HG03565 (cell line): ENCODE data around the gene SEPTIN11.
"Not testable (repeated sequence)": the region's sequence is repeated elsewhere in the genome, so short reads cannot be mapped to it uniquely, and the experiment has no call there.

ENCODE experiments used
- ATAC-seq: cut with Tn5 transposase; IDR thresholded peaks from one replicate; pipeline ENCODE4 v1.9.1; 2021; ENCODE audit warnings: mild to moderate bottlenecking, moderate library complexity; ENCODE audit not compliant: unreplicated experiment

SEPTIN11 gene

DNA sequence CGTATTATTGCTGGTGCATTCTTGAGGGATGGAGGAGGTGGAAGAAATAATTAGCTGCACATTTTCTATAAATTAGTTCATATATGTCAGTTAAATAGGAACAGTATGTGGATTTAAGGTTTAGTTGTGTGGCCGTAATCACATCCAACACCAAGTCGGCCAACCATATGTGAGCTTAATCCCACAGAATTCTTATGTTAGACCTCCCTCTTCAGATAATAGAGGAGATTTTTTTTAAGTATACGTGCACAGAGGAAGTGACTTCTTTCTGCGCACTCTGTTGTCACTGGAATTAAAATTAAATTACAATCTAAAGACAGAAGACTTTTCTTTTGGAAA is 2.1 kb downstream of the SEPTIN11 start:
- ATAC-seq: no peak

DNA sequence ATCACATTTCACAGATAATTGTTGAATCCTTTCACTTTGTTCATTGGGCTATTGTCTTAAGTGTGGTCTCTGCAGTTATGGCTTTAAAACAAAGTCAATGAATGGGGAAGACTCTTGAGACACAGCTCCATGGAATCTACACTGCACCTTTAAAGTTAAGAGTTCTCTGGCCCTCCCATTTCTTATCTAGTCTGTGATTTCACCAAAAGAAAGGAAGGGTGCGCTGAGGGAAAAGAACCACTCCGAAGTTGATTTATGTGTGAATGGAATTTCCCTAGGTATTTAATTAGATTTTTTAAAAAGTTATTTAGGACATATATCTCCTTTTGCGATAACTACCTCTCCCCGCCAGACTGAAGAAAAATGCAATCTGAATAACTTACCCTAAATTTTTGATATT is 2.5 kb downstream of the SEPTIN11 start:
- ATAC-seq: no peak

DNA sequence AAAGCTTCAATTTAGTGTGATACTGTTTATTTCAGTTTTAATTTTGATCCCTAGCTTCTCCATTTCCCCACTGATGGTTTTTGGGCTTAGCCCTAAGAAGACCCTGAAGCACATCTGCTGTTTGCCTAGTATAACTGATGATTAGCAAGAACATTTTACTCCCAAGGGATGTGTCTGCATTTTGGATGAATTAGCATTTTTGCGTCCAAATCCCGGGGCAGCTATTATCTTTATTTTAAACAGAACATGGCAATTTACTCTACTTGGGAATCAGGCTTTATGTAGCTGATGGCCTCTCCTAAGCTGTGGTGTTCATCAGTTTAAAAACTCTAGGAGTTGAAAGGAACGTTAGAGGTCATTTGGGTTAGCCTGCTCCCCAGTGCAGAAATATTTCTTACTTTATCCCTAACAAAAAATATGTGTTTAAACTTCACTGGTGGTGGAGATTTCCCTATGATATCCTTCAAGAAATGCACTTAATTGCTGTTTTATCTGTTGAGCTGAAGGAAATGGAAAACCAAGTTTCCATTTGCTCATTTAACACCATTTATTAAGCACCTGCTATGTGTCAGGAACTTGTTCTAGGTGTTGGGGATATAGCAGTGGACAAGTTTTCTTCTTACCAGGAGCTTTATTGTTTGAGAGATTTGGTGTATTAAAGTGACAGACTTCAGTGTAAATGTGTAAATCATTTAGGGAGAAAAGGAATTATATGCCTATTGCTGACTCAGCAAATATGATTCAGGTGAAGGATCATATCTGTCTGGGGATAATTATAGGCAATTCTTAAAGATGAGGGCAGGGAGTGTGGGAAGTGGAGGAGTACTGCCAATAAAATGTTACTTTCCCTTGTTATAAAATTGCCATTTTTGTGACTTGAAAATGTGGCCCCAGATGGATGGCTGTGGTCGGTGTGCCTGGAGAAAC is 3.4 kb downstream of the SEPTIN11 start:
- no peak for ATAC-seq

DNA sequence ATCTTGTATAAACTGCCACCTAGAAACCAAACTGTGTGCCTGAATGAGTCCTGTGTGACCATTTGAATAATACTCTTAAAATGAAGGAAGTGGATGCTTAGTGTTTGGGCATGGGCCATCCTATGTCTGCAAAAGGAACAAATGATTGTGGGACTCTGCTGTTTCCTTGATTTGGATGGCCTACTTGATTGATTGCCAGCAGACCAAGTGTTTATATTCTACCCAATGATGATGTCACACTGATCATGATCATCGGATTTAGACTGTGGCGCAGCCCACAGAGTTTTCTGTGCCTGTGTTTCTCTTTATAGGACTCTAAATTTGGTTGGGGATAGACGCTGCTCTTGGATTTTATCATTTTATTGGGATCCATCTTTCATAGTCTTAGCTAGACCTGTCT is 4.4 kb downstream of the SEPTIN11 start:
- ATAC-seq: no peak

DNA sequence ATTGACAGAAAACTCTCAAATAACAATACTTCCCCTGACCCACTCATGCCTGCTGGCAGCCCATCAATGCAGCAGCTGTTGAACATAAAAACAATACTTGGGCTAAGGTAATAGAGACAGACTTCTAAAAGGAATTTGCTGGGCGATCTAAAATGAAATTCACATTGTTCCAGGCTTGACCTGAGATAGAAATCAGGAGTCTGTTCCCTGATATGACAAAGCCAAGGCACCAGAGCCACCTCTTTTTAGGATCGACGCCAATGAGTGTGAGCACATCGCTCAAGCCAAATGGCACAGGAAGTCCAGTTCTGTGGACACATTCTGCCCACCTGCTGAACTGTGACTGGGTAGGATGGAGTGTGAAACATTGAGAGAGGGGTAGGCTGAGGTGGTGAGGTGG is 4.9 kb downstream of the SEPTIN11 start:
- ATAC-seq: no peak

DNA sequence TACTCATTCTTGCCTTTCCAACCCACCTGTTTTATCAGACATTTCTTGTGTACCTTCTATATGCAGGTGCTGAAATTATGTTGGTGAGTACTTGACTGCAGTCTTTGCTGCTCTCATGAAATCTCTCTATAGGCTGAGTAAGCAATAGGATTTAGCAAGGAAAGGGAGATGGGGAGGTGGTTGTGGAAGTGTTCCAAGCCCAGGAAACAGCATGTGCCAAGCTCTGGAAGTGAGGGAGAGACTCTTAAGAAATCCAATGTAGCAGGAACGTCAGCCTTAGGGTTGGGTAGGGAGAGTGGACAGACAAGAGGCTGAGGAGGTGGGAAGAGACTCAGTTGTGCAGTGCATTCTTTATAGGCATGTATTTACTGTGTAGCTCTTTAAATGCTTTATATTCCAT is 5.6 kb downstream of the SEPTIN11 start:
- ATAC-seq: no peak

DNA sequence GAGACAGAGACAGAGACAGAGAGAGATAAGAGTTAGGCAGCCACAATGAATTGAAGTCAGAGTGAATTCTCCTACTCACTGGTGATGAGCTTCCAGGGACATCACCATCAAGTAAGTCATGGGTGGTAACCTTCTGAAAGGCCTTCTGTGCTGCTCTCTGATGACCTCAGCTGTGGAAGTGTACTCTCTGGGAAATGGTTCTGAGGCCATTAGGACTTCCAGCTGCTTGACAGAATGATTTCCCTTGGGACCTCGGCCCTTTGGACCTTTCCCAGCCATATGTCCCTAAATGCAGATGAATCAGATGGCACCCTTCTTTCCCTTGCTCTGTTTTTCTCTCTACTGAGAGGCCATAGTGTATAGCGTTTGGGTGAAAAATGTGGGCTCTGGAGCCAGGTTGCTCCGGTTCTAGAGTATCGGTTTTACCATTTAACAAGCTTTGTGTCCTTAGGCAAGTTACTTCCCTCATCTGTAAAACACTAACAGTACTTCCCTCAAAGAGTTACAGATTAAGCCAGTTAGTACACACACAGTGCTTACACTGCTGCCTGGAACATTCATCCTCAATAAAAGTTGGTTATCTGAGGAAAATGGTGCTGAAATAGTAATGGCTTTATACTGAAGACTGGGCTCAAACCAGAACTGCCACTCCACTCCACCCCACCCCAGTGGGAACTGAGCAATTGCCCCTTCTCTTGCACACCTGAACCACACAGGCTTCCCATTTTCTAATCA is 7.6 kb downstream of the SEPTIN11 start:
- no peak for ATAC-seq

DNA sequence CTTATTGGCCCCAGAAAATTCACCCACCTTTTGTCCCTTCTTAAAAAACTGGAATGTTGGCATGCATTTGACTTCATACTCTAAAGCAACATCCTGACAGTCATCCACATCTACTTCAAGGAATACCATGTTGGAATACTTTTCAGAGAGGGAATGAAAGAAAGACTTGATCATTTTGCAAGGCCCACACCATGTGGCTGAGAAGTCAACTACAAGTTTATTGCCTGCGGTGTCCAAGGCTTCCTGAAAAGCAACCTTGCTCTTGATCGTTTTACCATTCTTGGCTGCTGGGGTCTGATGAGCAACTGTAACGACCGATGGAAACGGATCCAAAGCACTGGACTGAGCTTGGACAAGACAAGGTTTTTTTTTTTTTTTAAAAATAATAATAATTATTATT is 9.3 kb downstream of the SEPTIN11 start:
- ATAC-seq: no peak

DNA sequence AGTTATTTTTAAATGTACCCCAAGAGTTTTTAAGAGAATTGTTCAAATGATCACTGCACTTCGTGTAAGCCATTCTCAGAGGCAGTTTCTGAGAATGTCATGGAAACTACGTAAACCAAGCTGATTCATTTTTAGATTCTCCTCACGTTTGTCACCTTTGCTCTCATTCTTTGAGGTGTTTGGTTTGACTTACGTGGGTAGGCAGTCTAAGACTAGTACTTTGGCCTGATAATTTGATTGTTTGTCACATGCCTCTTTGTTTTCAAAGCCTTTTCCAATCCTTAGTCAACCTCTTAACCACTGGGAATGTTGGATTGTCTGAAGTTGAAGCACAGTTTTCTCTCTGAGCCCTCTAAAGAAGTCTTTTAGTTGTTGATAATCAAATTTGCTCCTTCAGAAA is 10.5 kb downstream of the SEPTIN11 start:
- ATAC-seq: peak; percentile 86

DNA sequence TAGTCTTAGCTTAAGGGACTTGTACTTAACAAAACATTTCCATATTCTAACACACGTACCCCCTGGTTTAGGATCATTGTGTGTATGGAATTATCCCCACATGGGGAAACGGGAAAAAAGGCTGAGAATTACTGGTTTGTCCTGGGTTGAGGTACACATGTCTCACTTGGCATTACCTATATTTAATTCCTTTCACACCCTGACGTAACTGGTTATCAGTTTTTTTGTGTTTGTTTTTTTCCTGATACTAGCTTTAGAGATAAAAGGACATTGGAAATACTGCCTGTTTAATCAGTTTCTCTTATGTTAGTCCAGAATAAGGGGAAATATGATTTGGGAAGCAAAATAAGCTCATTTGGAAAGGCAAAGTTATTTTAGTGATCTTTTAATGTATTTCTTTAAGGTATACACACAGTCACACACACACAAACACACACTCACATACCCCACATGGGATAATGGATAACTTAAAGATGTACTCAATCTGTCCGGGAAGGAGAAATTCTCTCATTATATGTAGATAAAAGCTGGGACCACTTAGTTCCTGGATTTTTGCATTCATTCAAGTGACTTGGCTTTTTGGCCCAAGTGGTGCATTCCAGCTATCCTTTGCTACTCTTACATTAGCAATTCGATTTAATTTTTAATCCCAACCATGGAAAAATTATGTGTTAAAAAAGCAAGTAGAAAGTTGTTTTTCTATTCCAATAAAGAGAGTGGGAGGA is 13.0 kb downstream of the SEPTIN11 start:
- ATAC-seq: no peak

DNA sequence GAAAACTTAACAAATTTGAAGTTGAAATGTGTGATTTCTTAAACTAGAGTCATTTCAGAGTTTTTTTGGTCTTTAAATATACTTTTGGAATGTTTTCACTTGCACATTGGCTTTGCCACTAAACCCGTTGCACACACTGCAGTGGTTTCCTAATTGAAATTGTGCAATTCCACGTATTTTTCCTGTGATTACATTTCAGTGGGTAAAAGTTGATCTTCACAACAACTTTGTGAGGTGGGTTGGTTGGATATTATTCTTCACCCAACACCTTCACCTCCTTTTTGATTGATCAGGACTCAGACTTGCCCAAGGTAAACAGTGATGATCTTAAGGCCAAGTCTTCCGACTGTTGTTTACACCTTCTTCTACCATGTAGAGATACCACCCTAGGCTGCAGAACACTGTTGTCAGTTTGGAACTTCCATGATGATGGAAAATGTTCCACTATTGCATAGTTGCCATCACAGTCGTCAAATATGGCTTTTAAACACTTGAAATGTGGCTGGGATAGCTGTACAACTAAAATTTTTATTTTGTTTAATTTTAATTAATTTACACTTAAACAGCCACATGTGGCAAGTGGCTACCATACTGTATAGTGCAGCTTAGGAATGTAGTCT is 13.7 kb downstream of the SEPTIN11 start:
- ATAC-seq: no peak

DNA sequence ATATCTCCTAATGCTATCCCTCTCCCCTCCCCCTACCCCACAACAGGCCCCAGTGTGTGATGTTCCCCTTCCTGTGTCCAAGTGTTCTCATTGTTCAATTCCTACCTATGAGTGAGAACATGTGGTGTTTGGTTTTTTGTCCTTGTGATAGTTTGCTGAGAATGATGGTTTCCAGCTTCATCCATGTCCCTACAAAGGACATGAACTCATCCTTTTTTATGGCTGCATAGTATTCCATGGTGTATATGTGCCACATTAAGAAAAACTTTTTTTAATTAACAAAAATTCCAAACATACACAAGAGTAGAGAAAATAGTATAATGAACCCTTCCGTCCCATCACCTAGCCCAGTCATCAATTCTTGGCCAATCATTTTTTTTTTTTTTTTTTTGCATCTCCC is 14.4 kb downstream of the SEPTIN11 start:
- ATAC-seq: not testable (repeated sequence)

DNA sequence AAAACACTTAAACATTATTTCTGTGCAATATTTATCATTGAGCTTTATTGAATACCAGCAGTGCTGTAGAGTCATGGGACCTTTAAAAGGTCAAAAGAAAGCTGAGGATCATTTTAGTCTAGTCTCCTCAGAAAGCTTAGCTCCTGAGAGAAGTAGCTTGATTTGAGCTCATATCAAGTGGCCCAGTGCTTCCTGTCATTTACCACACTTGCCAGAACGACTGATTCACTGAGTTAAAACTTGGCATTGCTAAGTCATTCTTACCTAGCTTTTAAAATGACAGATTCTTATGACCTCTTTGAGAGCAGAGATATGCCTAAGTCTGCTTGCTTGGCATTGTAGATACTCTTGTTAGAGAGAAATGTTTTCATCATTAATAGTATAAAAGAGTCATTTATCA is 15.2 kb downstream of the SEPTIN11 start:
- no peak for ATAC-seq

DNA sequence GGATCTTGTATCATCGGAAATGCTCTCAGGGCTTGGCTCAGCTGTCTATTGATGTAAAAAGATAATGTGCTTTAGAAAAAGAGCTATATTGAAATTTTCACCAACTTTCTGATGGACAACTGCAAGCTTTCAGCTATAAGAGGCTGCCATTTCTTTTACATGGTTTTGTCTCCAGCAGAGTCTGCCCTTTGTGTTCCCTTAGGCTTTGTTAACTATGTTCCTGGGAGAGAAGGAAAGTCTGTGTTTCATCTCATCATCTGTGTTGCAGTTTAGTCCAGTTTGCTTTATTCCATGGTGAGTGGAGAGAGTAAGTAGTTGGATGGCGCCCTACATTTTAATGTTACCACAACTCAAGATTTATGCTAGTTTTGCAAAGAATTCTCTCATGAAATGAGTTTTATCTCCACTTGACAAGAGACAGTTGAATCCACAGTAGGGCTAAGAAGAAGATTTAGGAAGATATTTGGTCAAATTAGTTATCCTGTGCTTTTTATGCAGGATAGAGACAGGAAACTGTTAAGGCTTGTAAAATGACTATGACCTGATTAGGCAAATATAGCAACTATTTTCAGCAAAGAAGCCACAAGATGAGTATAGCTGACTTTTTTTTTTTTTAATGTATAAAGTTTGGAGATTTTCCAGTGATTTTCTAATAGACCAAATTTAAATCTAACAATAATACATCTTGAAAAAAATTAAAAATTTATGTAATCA is 16.5 kb downstream of the SEPTIN11 start:
- no peak for ATAC-seq

DNA sequence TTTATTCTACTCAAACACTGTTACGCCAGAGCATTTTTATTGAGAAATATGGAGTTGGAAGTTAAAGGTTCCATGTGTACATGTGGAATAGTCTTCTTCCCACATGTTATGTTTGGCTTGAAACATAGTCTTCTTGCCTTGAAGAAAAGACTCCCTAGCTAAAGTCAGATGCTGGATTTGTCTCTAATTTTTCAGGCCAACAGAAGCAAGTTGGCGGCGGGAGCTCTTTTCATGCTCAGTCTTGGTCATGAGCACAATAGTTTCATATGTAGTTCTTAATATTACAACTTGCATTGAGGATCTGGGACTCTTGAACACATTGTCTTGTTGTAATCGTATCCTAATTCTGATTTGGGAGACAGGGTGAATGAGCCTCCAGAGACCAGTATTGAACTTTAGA is 19.4 kb downstream of the SEPTIN11 start:
- ATAC-seq: no peak

DNA sequence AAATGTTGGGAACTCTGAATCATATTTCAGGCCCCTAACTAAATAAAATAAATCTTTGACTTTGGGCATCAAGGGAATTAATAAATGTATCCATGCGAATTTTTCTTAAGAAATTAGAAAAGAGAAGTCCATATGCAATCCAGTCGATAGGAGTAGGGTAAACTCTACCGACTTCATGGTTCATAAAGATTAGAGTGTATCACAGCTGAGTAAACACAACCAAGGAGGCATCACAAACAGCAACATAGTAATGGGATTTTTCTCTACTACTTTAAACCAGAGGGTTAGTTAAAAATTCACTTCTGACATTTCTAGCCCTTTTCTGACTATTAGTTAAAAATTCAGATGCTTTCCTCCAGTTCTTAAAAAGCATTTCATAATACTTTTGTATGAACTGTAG is 19.9 kb downstream of the SEPTIN11 start:
- ATAC-seq: no peak

DNA sequence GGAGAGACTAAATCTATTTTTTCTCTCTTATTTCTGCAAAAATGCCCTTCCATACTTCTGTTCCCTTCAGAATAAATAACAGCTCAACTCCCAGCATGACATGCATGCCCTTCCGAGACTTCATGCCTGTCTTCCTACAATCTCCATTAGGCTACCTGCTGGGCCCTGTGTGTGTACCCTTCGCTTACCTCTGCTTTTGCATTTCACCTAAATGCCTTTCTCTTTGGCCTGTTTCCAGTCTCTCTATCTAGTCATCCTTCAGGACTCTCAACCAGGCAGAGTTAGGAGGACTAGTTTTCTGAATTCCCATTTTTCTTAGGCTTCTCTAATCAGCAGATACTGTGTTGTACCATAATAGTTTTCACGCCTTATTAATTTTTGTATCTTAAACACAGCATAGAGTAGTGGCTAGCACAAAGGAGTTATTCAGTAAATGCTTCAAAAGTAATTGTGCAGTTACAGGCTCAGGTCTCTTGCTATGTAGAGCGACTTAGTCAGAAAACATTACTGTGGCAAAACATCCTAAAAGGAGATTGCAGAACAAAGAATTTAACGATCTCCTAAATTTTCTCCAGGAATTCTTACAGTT is 20.5 kb downstream of the SEPTIN11 start:
- ATAC-seq: no peak

DNA sequence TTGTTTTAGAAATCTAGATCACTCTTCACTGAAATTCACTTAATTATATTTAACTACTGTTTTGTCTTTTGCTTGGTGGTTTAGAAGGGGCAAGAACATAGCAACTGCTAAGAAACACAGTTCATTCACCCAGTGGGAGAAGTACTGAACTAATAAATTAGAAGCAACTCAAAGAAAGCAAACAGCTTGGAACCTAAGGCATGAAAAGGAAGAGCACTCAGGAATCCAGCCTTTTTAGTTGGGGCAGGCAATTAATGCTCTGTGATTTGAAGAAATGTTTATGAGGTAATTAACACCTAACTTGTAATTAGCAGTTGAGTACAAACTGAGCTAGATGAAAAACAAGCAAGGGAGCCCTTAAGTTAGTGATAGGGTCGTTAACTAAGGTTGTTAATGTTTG is 22.8 kb downstream of the SEPTIN11 start:
- ATAC-seq: no peak

DNA sequence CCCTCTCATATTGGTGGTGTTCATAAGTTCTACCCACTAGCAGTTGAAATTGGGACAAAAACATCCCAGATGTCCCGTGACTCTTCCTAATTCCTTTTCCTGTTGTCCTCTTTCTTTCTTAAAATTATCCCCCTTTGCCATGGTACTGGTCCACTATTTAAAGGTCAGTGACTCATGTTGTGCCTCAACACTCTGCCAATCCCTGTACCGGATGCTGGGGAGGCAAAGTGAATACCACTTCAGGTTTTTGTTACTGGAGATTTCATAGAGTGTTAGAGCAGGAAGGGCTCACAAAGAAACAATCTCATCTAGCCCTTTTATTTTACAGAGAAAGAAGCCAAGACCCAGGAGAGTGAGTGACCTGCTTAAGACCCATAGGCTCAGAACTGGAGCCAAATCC is 24.6 kb downstream of the SEPTIN11 start:
- ATAC-seq: no peak

DNA sequence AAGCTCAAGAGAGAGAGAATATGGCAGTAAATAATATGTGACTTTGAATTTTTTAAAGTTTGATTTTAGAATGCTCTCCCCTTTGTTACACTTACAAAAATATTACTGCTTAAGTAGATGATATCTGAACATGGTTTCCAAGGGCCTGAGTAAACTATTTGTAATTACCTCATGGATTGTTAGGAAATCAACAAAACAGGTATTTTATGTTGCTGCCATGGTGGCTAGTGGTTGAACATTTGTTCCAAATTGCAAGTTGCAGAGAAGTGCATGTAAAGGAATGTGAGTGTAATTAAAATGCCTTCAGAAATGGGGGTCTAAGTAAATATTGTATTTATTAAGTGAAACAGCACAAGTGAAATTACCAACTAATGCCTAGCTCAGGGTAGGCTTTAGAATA is 27.6 kb downstream of the SEPTIN11 start:
- ATAC-seq: no peak
